Mesothelial cell of epicardium (in vitro differentiated cells): ENCODE results near the gene ZNF536. TPM values are rescaled to one million over a fixed set of nuclear protein-coding genes. Genes with fewer than 3 reads are reported as not detected.

Experiments used
- DNase-seq, 2 experiments: peaks; one replicate each; pipeline ENCODE4 v3.0.0; 2021; ENCODE audit warnings: low spot score in 2 of 2; ENCODE audit not compliant: unreplicated experiment in 2 of 2
- H3K27ac Mint-ChIP-seq: 2 replicates; pipeline ENCODE4 v1.8.0; 2021; ENCODE audit warnings: mixed read lengths
- H3K27me3 Mint-ChIP-seq: 2 replicates; pipeline ENCODE4 v1.8.0; 2021; ENCODE audit warnings: low read depth, mixed read lengths
- H3K36me3 Mint-ChIP-seq: 2 replicates; pipeline ENCODE4 v1.8.0; 2021; ENCODE audit warnings: mixed read lengths
- H3K4me1 Mint-ChIP-seq: 2 replicates; pipeline ENCODE4 v1.8.0; 2021; ENCODE audit warnings: mixed read lengths
- H3K4me3 Mint-ChIP-seq: 2 replicates; pipeline ENCODE4 v1.8.0; 2021; ENCODE audit warnings: mild to moderate bottlenecking, moderate library complexity, mixed read lengths
- H3K9me3 Mint-ChIP-seq: 2 replicates; pipeline ENCODE4 v1.8.0; 2021; ENCODE audit warnings: mixed read lengths
- CTCF ChIP-seq: fragments of 200-600 bp; sonication (generic); IDR thresholded peaks from one replicate; pipeline ENCODE4 v1.5.0; 2021; ENCODE audit warnings: antibody characterized with exemption; ENCODE audit not compliant: unreplicated experiment
- total RNA-seq: library from RNA; stranded (reverse); gene quantifications from 3 replicates; pipeline ENCODE4 v1.2.1, GENCODE V29; 2021

ZNF536 gene
- total RNA-seq = 8.3 to 9.2 TPM (median 8.6 TPM) in 3 replicates

- Mint-ChIP-seq H3K36me3 (no peaks in the 10 kb centered on the region), H3K4me1 (peaks cover 19% of the 10 kb centered on the region), H3K9me3 (peaks cover 3% of the 10 kb centered on the region), H3K4me3 (no peak within 1 kb of the TSS), H3K27me3 (peaks cover 88% of the 10 kb centered on the region), H3K27ac (no peak within 1 kb of the TSS)
- no peak for TF ChIP-seq CTCF
- DNase-seq = no peak
Measured at GRCh38 chr19:30371960-30372824, at the start of gene ZNF536. Gene ZNF536 (plus strand): TSS chr19:30372384. CDS start chr19:30443563, 71,179 bp downstream.

GRCh38 chr19:30322641-30323320 lies 49.4 kb upstream of the ZNF536 start:
- Mint-ChIP-seq H3K4me3 (no peak overlapping the region), H3K36me3 (no peaks in the 10 kb centered on the region), H3K4me1 (peaks cover 4% of the 10 kb centered on the region), H3K9me3 (no peaks in the 10 kb centered on the region), H3K27me3 (peaks cover 5% of the 10 kb centered on the region), H3K27ac (no peak overlapping the region)
- no peak for DNase-seq
- TF ChIP-seq CTCF = no peak

- Mint-ChIP-seq H3K36me3 (no peaks in the 10 kb centered on the region), H3K27ac (no peak overlapping the region), H3K9me3 (no peaks in the 10 kb centered on the region), H3K27me3 (peaks cover 10% of the 10 kb centered on the region), H3K4me1 (peaks cover 4% of the 10 kb centered on the region), H3K4me3 (no peak overlapping the region)
- DNase-seq = no peak
- TF ChIP-seq CTCF = no peak
Measured at GRCh38 chr19:30323904-30324303, 48.3 kb upstream of the ZNF536 start.

GRCh38 chr19:30324982-30325381 lies 47.2 kb upstream of the ZNF536 start:
- Mint-ChIP-seq H3K4me1 (peaks cover 4% of the 10 kb centered on the region), H3K27me3 (peaks cover 11% of the 10 kb centered on the region), H3K27ac (no peak overlapping the region), H3K4me3 (no peak overlapping the region), H3K36me3 (no peaks in the 10 kb centered on the region), H3K9me3 (no peaks in the 10 kb centered on the region)
- no peak for DNase-seq
- TF ChIP-seq CTCF = no peak

GRCh38 chr19:30325676-30326392 lies 46.4 kb upstream of the ZNF536 start:
- Mint-ChIP-seq H3K9me3 (no peaks in the 10 kb centered on the region), H3K36me3 (no peaks in the 10 kb centered on the region), H3K4me1 (peaks cover 4% of the 10 kb centered on the region), H3K27ac (no peak overlapping the region), H3K27me3 (peaks cover 11% of the 10 kb centered on the region), H3K4me3 (no peak overlapping the region)
- DNase-seq = no peak
- TF ChIP-seq CTCF = no peak
